KMS-11 (cell line): Measurements from ENCODE around the gene SPATS2L.

Experiments used
- H2AFZ ChIP-seq: fragments of 200-600 bp; sonication (generic); 2 replicates; pipeline ENCODE4 v1.6.1; 2016; ENCODE audit warnings: antibody characterized with exemption, mixed run types, low read depth
- H3K27ac ChIP-seq: fragments of 200-600 bp; sonication (generic); 2 replicates; pipeline ENCODE4 v1.6.1; 2016; ENCODE audit warnings: mild to moderate bottlenecking, mixed run types
- H3K27me3 ChIP-seq: fragments of 200-600 bp; sonication (generic); 2 replicates; pipeline ENCODE4 v1.6.1; 2017; ENCODE audit warnings: mild to moderate bottlenecking, low read depth, mixed run types, moderate library complexity; ENCODE audit not compliant: insufficient read depth
- H3K36me3 ChIP-seq: fragments of 200-600 bp; sonication (generic); 2 replicates; pipeline ENCODE4 v1.6.1; 2017; ENCODE audit warnings: mild to moderate bottlenecking, mixed run types; ENCODE audit not compliant: insufficient read depth
- H3K4me1 ChIP-seq: fragments of 200-600 bp; sonication (generic); 2 replicates; pipeline ENCODE4 v1.6.1; 2016; ENCODE audit warnings: mild to moderate bottlenecking, low read depth, mixed run types; ENCODE audit not compliant: poor library complexity, severe bottlenecking
- H3K4me2 ChIP-seq: fragments of 200-600 bp; sonication (generic); 2 replicates; pipeline ENCODE4 v1.7.0; 2016; ENCODE audit warnings: mild to moderate bottlenecking, mixed run types
- H3K4me3 ChIP-seq: fragments of 200-600 bp; sonication (generic); IDR thresholded peaks from 2 replicates; pipeline ENCODE4 v1.6.1; 2017; ENCODE audit warnings: low read depth, low read length, mixed read lengths; ENCODE audit not compliant: insufficient read depth
- H3K79me2 ChIP-seq: fragments of 200-600 bp; sonication (generic); 2 replicates; pipeline ENCODE4 v1.6.1; 2016; ENCODE audit warnings: low read depth, mixed run types; ENCODE audit not compliant: insufficient read depth
- H3K9ac ChIP-seq: fragments of 200-600 bp; sonication (generic); 2 replicates; pipeline ENCODE4 v1.6.1; 2016; ENCODE audit warnings: mild to moderate bottlenecking, mixed run types
- H4K20me1 ChIP-seq: fragments of 200-600 bp; sonication (generic); 2 replicates; pipeline ENCODE4 v1.6.1; 2016; ENCODE audit warnings: mild to moderate bottlenecking, mixed run types; ENCODE audit not compliant: insufficient read depth
- CTCF ChIP-seq: fragments of 200-600 bp; sonication (generic); conservative IDR thresholded peaks from 2 replicates; pipeline ENCODE4 v1.6.1; 2017; ENCODE audit warnings: low read depth, mild to moderate bottlenecking, antibody characterized with exemption, low read length, moderate library complexity, mixed read lengths

The SPATS2L gene

GRCh38 chr2:200418399-200418798, 111.9 kb downstream of the SPATS2L start:
- Histone ChIP-seq H4K20me1 (no peaks in the 10 kb centered on the region), H3K36me3 (no peaks in the 10 kb centered on the region), H3K4me2 (no peak overlapping the region), H2AFZ (no peak overlapping the region), H3K27ac (no peak overlapping the region), H3K27me3 (no peaks in the 10 kb centered on the region), H3K4me3 (no peak overlapping the region), H3K79me2 (no peaks in the 10 kb centered on the region), H3K9ac (no peak overlapping the region), H3K4me1 (peaks cover 12% of the 10 kb centered on the region)
- no peak for TF ChIP-seq CTCF

GRCh38 chr2:200419325-200419724, 112.8 kb downstream of the SPATS2L start:
- no peaks in the 10 kb centered on the region for H4K20me1 ChIP-seq
- no peak overlapping the region for H3K4me2 ChIP-seq
- H3K27ac ChIP-seq = no peak overlapping the region
- no peak overlapping the region for H2AFZ ChIP-seq
- no peaks in the 10 kb centered on the region for H3K79me2 ChIP-seq
- H3K9ac ChIP-seq = no peak overlapping the region
- no peak for TF ChIP-seq CTCF
- no peaks in the 10 kb centered on the region for H3K27me3 ChIP-seq
- H3K4me1 ChIP-seq = peaks cover 20% of the 10 kb centered on the region
- no peak overlapping the region for H3K4me3 ChIP-seq
- H3K36me3 ChIP-seq = no peaks in the 10 kb centered on the region

GRCh38 chr2:200421270-200421669, 114.8 kb downstream of the SPATS2L start:
- H3K4me1 ChIP-seq = peaks cover 25% of the 10 kb centered on the region
- no peaks in the 10 kb centered on the region for H4K20me1 ChIP-seq
- no peak overlapping the region for H3K27ac ChIP-seq
- H3K27me3 ChIP-seq = no peaks in the 10 kb centered on the region
- H2AFZ ChIP-seq = no peak overlapping the region
- H3K4me3 ChIP-seq = no peak overlapping the region
- no peaks in the 10 kb centered on the region for H3K79me2 ChIP-seq
- H3K4me2 ChIP-seq = no peak overlapping the region
- no peaks in the 10 kb centered on the region for H3K36me3 ChIP-seq
- no peak for TF ChIP-seq CTCF
- H3K9ac ChIP-seq = no peak overlapping the region

GRCh38 chr2:200422071-200422470, 115.6 kb downstream of the SPATS2L start:
- no peaks in the 10 kb centered on the region for H3K27me3 ChIP-seq
- H3K4me1 ChIP-seq = peaks cover 25% of the 10 kb centered on the region
- no peak overlapping the region for H3K9ac ChIP-seq
- H3K27ac ChIP-seq = no peak overlapping the region
- no peaks in the 10 kb centered on the region for H3K36me3 ChIP-seq
- H4K20me1 ChIP-seq = no peaks in the 10 kb centered on the region
- no peak overlapping the region for H3K4me2 ChIP-seq
- no peaks in the 10 kb centered on the region for H3K79me2 ChIP-seq
- no peak for TF ChIP-seq CTCF
- no peak overlapping the region for H2AFZ ChIP-seq
- no peak overlapping the region for H3K4me3 ChIP-seq
